Astrocyte (in vitro differentiated cells and primary cell): Measurements from ENCODE around the gene SYT17.

Experiments used
- EZH2 ChIP-seq: IDR thresholded peaks from 2 replicates; pipeline ENCODE4 v1.6.1; 2012; ENCODE audit warnings: mild to moderate bottlenecking, low read length, inconsistent platforms; ENCODE audit not compliant: insufficient read depth
- TF ChIP-seq, protein P1 (sequence below): IDR thresholded peaks from 2 replicates; pipeline ENCODE4 v1.5.1; 2011; ENCODE audit warnings: low read depth, mild to moderate bottlenecking, inconsistent platforms, low read length, moderate library complexity; ENCODE audit not compliant: insufficient read depth

DNA sequence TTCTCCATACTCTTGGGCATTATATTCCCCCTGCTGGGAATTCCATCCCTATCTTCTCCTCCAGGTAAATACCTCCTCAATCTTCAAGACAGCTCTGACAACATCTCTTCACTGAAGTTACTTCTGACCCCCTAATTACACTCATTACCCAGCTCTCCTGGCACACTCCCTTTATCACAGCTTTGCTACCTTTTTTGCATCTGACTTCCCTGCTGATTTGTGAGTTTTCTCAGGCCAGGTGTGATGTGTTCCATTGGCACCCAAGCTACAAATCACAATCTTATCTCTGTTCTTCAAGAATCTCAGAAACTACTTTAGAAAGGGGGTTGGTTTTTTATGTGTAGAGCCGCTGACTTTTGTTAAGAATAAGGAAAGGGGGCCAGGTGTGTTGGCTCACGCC, 131.5 kb downstream of the SYT17 start:
- TF ChIP-seq, protein P1, sequence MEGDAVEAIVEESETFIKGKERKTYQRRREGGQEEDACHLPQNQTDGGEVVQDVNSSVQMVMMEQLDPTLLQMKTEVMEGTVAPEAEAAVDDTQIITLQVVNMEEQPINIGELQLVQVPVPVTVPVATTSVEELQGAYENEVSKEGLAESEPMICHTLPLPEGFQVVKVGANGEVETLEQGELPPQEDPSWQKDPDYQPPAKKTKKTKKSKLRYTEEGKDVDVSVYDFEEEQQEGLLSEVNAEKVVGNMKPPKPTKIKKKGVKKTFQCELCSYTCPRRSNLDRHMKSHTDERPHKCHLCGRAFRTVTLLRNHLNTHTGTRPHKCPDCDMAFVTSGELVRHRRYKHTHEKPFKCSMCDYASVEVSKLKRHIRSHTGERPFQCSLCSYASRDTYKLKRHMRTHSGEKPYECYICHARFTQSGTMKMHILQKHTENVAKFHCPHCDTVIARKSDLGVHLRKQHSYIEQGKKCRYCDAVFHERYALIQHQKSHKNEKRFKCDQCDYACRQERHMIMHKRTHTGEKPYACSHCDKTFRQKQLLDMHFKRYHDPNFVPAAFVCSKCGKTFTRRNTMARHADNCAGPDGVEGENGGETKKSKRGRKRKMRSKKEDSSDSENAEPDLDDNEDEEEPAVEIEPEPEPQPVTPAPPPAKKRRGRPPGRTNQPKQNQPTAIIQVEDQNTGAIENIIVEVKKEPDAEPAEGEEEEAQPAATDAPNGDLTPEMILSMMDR, result no peak
- TF ChIP-seq EZH2, result no peak
